GM21381 (cell line): ENCODE measurements around the gene NTHL1.

ENCODE experiments used
- ATAC-seq: cut with Tn5 transposase; IDR thresholded peaks from one replicate; pipeline ENCODE4 v1.9.1; 2021; ENCODE audit warnings: mild to moderate bottlenecking, moderate library complexity; ENCODE audit not compliant: unreplicated experiment

NTHL1 gene

DNA sequence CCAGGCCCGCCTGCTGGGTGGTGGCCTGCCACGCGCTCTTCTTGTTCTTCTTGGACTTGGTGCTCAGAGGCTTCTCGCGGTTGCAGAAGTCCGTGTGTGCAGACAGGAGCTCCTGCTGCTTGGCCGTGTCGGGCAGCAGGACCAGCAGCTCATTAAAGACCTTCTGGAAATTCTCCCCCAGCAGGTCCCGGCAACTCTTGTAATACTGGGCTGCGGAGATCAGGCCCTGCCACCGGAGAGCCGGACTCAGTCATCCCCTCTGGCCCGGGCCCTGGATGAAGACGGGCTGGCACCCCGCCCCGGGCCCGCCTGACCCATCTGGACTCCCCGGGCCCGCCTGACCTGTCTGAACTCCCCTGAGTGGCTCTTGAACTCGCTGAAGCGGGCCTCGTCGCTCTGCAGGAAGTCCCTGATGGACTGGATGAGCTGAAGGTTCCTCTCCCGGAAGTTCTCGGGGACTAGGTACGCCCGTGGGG is 49.2 kb downstream of the NTHL1 start:
- ATAC-seq, result no peak

DNA sequence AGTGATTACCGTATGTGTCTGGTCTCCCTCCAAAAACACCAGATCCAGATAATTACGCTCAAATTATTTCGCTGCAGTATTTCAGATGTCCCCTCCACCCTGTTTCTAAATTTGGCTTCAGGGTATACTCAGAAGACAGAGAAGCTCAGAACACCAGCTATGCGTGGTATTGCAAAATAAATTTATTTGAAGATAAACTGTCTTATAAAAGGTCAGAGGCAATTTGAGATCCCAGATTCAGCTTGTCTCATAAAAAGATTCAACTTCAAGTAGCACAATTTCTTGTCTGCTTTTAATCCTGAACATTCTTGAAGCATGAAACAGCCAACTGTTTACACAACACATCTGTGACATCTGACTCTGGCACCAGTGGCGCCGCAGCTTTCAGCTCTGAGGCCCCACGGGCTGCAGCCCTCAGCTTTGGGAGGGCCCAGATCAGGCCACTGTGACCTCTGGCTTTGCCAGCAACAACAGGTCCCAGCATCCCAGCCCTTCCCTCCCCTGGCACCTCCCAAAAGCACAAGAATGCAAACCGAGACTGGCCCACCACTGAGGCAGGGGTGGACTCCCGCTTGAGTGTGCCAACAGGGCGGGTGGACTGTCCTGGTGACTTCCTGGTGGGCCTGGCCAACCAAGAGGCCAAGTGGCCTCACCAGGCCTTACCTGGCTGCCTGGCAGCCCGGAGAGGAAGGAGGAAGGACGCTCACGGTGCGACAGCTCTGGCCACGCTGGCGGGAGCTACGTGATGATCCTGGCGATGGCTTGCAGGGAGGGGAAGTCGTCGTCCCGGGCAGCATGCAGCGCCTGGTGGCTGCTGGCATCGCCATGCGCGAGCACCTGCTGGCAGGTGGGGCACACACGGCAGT is 49.9 kb downstream of the NTHL1 start:
- no peak for ATAC-seq

DNA sequence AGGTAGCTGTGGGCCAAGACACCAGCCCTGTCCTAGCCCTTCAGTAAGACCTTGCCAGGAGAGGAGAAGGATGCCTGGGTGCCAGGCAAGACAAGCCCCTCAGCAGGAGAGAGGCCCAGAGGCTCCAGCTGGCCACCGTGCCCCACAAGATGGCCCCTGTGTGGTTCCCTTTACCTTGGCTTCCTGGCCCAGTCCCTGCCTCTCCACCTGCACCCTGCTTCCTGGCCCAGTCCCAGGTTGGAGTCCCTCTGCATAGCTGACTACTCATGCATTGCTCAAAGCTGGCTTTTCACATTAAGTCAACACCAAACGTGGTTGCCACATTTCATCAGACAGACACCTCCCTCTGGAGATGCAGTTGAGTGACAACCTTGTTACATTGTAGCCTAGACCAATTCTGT is 53.9 kb downstream of the NTHL1 start:
- no peak for ATAC-seq

DNA sequence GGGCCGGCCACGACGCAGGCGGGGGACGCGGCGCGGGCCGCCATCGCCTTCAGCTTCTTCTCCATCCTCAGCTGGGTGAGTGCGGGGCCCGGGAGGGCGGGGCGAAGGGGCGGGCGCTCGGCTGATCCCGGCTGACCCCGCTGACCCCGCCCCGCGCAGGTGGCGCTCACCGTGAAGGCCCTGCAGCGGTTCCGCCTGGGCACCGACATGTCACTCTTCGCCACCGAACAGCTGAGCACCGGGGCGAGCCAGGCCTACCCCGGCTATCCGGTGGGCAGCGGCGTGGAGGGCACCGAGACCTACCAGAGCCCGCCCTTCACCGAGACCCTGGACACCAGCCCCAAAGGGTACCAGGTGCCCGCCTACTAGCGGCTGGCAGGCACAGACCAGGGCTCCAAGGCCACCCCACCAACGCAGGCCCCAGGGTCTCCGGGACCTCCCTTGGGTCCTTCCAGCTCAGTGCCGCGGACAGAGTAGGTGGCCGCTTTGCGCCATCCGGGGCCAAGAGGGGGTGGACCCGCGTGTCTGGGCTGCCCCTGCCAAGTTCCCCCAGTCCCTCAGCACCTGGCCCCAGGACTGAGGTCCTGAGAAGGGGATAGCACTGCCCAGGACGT is 54.8 kb downstream of the NTHL1 start:
- ATAC-seq, result no peak

DNA sequence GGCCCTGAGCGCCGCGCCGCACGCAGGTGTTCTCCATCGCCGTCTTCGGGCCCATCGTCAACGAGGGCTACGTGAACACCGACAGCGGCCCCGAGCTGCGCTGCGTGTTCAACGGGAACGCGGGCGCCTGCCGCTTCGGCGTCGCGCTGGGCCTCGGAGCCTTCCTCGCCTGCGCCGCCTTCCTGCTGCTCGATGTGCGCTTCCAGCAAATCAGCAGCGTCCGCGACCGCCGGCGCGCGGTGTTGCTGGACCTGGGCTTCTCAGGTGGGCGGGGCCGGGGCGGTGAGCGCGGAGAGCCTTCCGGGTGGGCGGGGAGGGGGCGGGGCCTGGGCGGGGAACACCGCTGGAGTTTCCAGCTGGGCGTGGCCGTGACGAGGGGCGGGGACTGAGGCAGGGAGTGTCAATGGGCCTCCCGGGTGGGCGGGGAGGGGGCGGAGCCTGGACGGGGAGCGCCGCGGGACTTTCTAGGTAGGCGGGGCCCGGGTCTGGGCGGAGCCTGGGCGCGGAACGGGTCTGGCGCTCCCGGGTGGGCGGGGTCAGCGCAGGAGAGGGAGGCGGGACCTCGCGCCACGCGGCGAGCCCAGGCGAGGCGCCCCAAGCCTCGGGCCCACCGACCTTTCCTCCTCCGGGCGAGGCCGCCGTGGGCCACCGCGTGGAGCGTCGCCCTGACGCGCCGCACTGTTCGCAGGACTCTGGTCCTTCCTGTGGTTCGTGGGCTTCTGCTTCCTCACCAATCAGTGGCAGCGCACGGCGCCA is 55.5 kb downstream of the NTHL1 start:
- ATAC-seq, result peak; percentile 45

DNA sequence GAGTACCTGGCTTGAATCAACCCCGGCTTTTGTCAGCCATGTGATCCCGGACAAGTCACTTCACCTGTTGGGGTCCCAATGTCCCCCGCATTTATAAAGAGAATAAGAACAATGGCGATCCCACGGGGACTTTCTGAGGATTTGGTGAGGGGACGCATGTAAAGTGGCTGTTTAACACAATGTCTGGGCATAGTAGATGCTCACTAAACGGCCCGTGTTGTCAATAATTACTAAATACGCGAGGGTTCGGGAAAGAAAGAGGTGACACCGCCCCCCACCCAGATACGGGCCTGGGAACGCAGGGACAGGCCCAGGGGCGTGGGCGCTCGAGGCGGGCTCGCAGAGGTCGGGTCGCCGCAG is 56.1 kb downstream of the NTHL1 start:
- ATAC-seq, result no peak

DNA sequence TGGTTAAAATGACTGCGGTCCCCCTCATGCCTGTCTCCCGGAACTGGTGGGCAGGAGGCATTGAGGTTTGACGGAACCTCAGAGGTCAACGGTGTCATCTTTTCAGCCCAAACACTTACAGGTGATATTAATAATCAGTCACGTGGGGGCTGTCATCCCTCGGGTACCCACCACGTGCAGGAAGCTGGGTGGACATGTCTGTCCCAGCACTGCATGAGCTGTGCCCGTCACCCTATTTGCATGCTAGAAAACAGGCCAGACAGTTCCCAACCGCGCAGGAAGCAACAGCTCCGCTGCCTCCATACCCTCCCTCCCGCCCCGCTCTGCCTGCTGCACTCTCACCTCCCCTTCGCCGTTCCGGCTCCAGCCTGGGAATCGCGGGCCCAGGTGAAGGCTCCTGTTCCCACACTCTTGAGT is 56.5 kb downstream of the NTHL1 start:
- ATAC-seq, result peak; percentile 39

DNA sequence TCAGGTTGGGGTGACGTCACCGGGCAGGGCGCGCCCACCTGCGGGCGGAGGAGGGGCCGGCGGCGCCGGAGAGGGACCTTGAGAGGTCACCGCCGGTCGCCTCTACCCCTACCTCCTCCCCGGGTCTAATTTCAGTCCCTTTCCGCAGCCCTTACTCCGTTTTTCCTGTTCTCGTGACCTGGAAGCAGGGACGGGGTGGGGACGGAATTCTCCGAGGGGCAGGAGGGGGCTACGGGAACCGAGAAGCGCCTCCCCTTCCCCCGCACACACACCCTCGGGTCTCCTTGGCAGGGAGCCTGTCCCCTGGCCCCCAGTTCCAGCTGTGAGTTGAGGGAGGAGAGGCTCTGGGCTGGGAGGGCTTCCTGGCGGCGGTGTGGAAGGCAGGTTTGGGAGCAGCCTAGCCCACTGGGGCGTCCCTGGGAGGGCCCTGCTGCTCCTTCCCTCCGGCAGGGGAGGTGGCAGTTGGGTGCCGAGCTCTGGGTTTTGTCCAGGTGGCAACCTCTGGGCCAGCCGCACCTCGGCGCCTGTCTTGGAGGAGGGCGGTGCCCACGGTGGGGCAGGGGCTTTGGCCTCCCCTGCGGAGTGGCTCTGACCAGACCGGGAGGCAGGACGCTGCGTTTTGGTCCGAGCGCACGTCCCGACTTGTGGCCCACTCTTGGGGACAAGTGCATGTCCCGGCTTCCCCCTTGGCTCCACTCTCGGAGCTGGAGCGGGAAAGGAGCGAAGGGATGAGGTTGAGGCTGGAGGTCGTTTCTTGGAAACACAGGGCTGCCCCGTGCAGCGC is 57.1 kb downstream of the NTHL1 start:
- no peak for ATAC-seq

DNA sequence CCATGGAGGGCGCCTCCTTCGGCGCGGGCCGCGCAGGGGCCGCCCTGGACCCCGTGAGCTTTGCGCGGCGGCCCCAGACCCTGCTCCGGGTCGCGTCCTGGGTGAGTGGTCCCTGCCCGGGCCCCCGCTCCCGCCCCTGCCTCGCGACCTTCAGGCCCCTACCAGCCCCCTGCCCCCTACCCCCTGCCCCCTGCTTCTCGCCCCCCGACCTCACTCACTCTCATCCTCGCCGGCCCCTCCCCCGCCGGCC is 57.6 kb downstream of the NTHL1 start:
- no peak for ATAC-seq
